CD14-positive monocyte (primary cell): Measurements from ENCODE around the gene ZXDC. TPM values are rescaled to one million over a fixed set of nuclear protein-coding genes. Genes with fewer than 3 reads are reported as not detected.

ENCODE experiments used
- DNase-seq, 3 donors: peaks; one replicate each; pipeline ENCODE4 v3.0.0-alpha.2; 2011 to 2022
- H2AFZ ChIP-seq: 2 replicates; pipeline ENCODE4 v1.6.0; 2012; ENCODE audit warnings: mild to moderate bottlenecking, low read depth, low read length, inconsistent platforms; ENCODE audit not compliant: insufficient read depth, poor library complexity, severe bottlenecking
- H3K27ac ChIP-seq, 2 donors: 1 replicate in 1 of 2; 2 replicates in 1 of 2; pipeline ENCODE4 v1.5.1; 2012 to 2013; ENCODE audit warnings: low read length in 2 of 2, control low read depth in 1 of 2, inconsistent platforms in 1 of 2, low read depth in 1 of 2, mild to moderate bottlenecking in 1 of 2
- H3K27me3 ChIP-seq, 2 donors: one replicate each; pipeline versions ENCODE4 v1.6.0 to v1.6.1; 2011 to 2013; ENCODE audit warnings: low read length in 2 of 2; ENCODE audit not compliant: control insufficient read depth in 2 of 2, insufficient read depth in 2 of 2
- H3K36me3 ChIP-seq, 2 donors: replicated peaks in 1 of 2; 1 replicate in 1 of 2; 2 replicates in 1 of 2; pipeline versions ENCODE4 v1.5.1 to v1.6.1; 2012 to 2013; ENCODE audit warnings: low read length in 2 of 2, control low read depth in 1 of 2, inconsistent platforms in 1 of 2, mild to moderate bottlenecking in 1 of 2; ENCODE audit not compliant: insufficient read depth in 2 of 2, control insufficient read depth in 1 of 2
- H3K4me1 ChIP-seq, 2 donors: 1 replicate in 1 of 2; 2 replicates in 1 of 2; pipeline versions ENCODE4 v1.5.1 to v1.6.1; 2012 to 2013; ENCODE audit warnings: low read length in 2 of 2, control low read depth in 1 of 2, inconsistent platforms in 1 of 2, mild to moderate bottlenecking in 1 of 2, moderate library complexity in 1 of 2; ENCODE audit not compliant: insufficient read depth in 2 of 2, control insufficient read depth in 1 of 2
- H3K4me2 ChIP-seq: replicated peaks from 2 replicates; pipeline ENCODE3; 2012; ENCODE audit warnings: low read length, moderate library complexity, mild to moderate bottlenecking; ENCODE audit not compliant: poor library complexity, severe bottlenecking; ENCODE audit errors: extremely low read depth
- H3K4me3 ChIP-seq, 3 experiments: fragments of 200-600 bp in 1 of 3; sonication (generic) in 1 of 3; replicated peaks in 1 of 3; 1 replicate in 2 of 3; 2 replicates in 1 of 3; pipeline ENCODE4 v1.5.1; 2011 to 2013; ENCODE audit warnings: low read length in 3 of 3, mild to moderate bottlenecking in 3 of 3, control low read depth in 2 of 3, low read depth in 2 of 3, inconsistent platforms in 1 of 3, moderate library complexity in 1 of 3
- H3K79me2 ChIP-seq: 2 replicates; pipeline ENCODE4 v1.6.0; 2012; ENCODE audit warnings: mild to moderate bottlenecking, control low read depth, inconsistent platforms, low read length, moderate library complexity; ENCODE audit not compliant: insufficient read depth
- H3K9ac ChIP-seq: 2 replicates; pipeline ENCODE4 v1.6.0; 2017; ENCODE audit warnings: low read length, mild to moderate bottlenecking; ENCODE audit not compliant: insufficient read depth, poor library complexity, severe bottlenecking
- H3K9me3 ChIP-seq, 2 donors: replicated peaks in 1 of 2; 1 replicate in 1 of 2; 2 replicates in 1 of 2; pipeline versions ENCODE4 v1.5.1 to v1.6.1; 2012 to 2013; ENCODE audit warnings: low read length in 2 of 2, control low read depth in 1 of 2; ENCODE audit not compliant: control insufficient read depth in 1 of 2, insufficient read depth in 1 of 2
- H4K20me1 ChIP-seq: 2 replicates; pipeline ENCODE4 v1.6.0; 2012; ENCODE audit warnings: mild to moderate bottlenecking, low read length, control low read depth, moderate library complexity; ENCODE audit not compliant: insufficient read depth
- H3K27ac Mint-ChIP-seq, 7 donors: one replicate each; pipeline ENCODE4 v1.8.0; 2020; ENCODE audit warnings: mild to moderate bottlenecking in 7 of 7, mixed read lengths in 7 of 7, moderate library complexity in 6 of 7, inconsistent platforms in 2 of 7
- H3K27me3 Mint-ChIP-seq, 3 donors: one replicate each; pipeline ENCODE4 v1.8.0; 2021 to 2022; ENCODE audit warnings: low read depth in 3 of 3, mild to moderate bottlenecking in 3 of 3, mixed read lengths in 3 of 3, moderate library complexity in 3 of 3, inconsistent platforms in 1 of 3
- H3K36me3 Mint-ChIP-seq, 2 donors: one replicate each; pipeline ENCODE4 v1.8.0; 2020; ENCODE audit warnings: mixed read lengths in 2 of 2, inconsistent platforms in 1 of 2, mild to moderate bottlenecking in 1 of 2
- H3K4me1 Mint-ChIP-seq: one replicate; pipeline ENCODE4 v1.8.0; 2020; ENCODE audit warnings: mild to moderate bottlenecking, mixed read lengths
- H3K4me3 Mint-ChIP-seq, 2 donors: one replicate each; pipeline ENCODE4 v1.8.0; 2020; ENCODE audit warnings: mild to moderate bottlenecking in 2 of 2, mixed read lengths in 2 of 2, moderate library complexity in 1 of 2
- H3K9me3 Mint-ChIP-seq, 7 donors: one replicate each; pipeline ENCODE4 v1.8.0; 2020 to 2022; ENCODE audit warnings: mixed read lengths in 7 of 7, mild to moderate bottlenecking in 6 of 7, moderate library complexity in 6 of 7, inconsistent platforms in 2 of 7
- WGBS: methylation state at CpG from one replicate; pipeline ENCODE4 v1.1.5; 2013; ENCODE audit warnings: missing lambda C conversion rate; ENCODE audit not compliant: insufficient coverage; 5-methylcytosine and 5-hydroxymethylcytosine counted together
- intact Hi-C, 2 donors: fragments of 100-400 bp; cut with micrococcal nuclease; formaldehyde crosslinking; loops; one replicate each; pipeline versions ENCODE4 v1.15.0 to v1.15.1; 2023
- polyA plus RNA-seq, 3 donors: library from polyadenylated mRNA; depleted of rRNA in 1 of 3; unstranded in 2 of 3; stranded (reverse) in 1 of 3; fragments of 300-500 nt in 2 of 3; fragments of >200 nt in 1 of 3; fragmentation: Illumina TruSeq in 2 of 3; gene quantifications; 1 replicate in 2 of 3; 2 replicates in 1 of 3; pipeline ENCODE4 v1.2.3, GENCODE V29; 2012 to 2021
- TF ChIP-seq, protein P1 (sequence below): fragments of 200-600 bp; IDR thresholded peaks from one replicate; pipeline ENCODE4 v1.8.0; 2022; ENCODE audit warnings: antibody characterized with exemption, mild to moderate bottlenecking

The ZXDC gene
- polyA plus RNA-seq, 3 donors = 6.3 to 44.8 (median 9.7) TPM

GRCh38 chr3:126454025-126454424, 21.7 kb downstream of the ZXDC start:
- H3K4me1 Mint-ChIP-seq = no peaks in the 10 kb centered on the region
- no CpG with 5 or more reads among the region's 1 CpG for WGBS
- H3K27ac ChIP-seq = no peak overlapping the region
- intact Hi-C loops = no loop called here
- H4K20me1 ChIP-seq = peaks cover 98% of the 10 kb centered on the region
- peaks cover 0 to 2% (median 0%) of the 10 kb centered on the region in 7 donors for H3K9me3 Mint-ChIP-seq
- H3K9me3 ChIP-seq = no peaks in the 10 kb centered on the region
- no peak overlapping the region for H3K4me3 ChIP-seq
- H3K4me3 Mint-ChIP-seq = no peak overlapping the region
- no peak overlapping the region for H3K4me2 ChIP-seq
- H3K9ac ChIP-seq = no peak overlapping the region
- no peak overlapping the region for H2AFZ ChIP-seq
- H3K4me1 ChIP-seq = no peaks in the 10 kb centered on the region
- peaks cover 71 to 87% of the 10 kb centered on the region in 2 donors for H3K36me3 Mint-ChIP-seq
- no peak for DNase-seq
- peaks cover 69% of the 10 kb centered on the region for H3K79me2 ChIP-seq
- no peaks in the 10 kb centered on the region for H3K27me3 ChIP-seq
- H3K36me3 ChIP-seq = peaks cover 83 to 97% of the 10 kb centered on the region in 2 donors
- H3K27me3 Mint-ChIP-seq = peaks cover 0 to 3% (median 0%) of the 10 kb centered on the region in 3 donors
- H3K27ac Mint-ChIP-seq = no peak overlapping the region
- TF ChIP-seq, protein P1, sequence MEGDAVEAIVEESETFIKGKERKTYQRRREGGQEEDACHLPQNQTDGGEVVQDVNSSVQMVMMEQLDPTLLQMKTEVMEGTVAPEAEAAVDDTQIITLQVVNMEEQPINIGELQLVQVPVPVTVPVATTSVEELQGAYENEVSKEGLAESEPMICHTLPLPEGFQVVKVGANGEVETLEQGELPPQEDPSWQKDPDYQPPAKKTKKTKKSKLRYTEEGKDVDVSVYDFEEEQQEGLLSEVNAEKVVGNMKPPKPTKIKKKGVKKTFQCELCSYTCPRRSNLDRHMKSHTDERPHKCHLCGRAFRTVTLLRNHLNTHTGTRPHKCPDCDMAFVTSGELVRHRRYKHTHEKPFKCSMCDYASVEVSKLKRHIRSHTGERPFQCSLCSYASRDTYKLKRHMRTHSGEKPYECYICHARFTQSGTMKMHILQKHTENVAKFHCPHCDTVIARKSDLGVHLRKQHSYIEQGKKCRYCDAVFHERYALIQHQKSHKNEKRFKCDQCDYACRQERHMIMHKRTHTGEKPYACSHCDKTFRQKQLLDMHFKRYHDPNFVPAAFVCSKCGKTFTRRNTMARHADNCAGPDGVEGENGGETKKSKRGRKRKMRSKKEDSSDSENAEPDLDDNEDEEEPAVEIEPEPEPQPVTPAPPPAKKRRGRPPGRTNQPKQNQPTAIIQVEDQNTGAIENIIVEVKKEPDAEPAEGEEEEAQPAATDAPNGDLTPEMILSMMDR = no peak

DNA sequence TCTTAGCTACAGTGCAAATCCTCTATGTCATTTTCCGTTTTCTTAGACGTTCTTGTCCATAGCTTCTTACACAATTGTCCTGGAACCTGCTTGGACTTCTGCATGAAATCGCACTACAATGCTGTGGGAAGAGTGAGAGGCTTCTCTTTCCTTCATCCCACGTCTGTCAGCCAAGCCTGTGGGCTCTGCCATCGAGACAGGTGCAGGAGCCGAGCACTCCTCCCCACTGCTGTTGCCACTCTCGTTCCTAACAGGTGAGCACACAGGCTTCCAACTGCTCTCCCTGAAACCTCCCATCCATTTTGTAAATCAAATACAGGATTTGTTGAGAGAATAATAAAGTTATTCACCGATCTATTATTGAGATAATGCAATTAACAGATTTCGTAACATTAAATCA, 23.5 kb downstream of the ZXDC start:
- H3K27ac Mint-ChIP-seq = peak overlapping the region in 2 of 7 donors; percentile 54 to 57
- no peak overlapping the region for H3K4me3 Mint-ChIP-seq
- H3K4me1 Mint-ChIP-seq = no peaks in the 10 kb centered on the region
- Histone ChIP-seq H3K79me2 (peaks cover 53% of the 10 kb centered on the region), H3K27me3 (no peaks in the 10 kb centered on the region), H3K4me2 (no peak overlapping the region), H3K27ac (no peak overlapping the region), H3K4me1 (no peaks in the 10 kb centered on the region), H3K9me3 (no peaks in the 10 kb centered on the region), H3K36me3 (peaks cover 81 to 97% of the 10 kb centered on the region in 2 donors), H3K4me3 (no peak overlapping the region), H3K9ac (no peak overlapping the region), H2AFZ (no peak overlapping the region), H4K20me1 (peaks cover 97% of the 10 kb centered on the region)
- intact Hi-C loops = no loop called here
- H3K36me3 Mint-ChIP-seq = peaks cover 76 to 87% of the 10 kb centered on the region in 2 donors
- WGBS = 94% methylated on average over 2 of the region's 9 CpGs
- TF ChIP-seq, protein P1 = no peak
- DNase-seq = no peak
- H3K27me3 Mint-ChIP-seq = peaks cover 0 to 3% (median 0%) of the 10 kb centered on the region in 3 donors
- H3K9me3 Mint-ChIP-seq = peaks cover 0 to 2% (median 0%) of the 10 kb centered on the region in 7 donors
